H1 (cell line): Measurements from ENCODE around the gene SLC19A1. TPM values are rescaled to one million over a fixed set of nuclear protein-coding genes. Genes with fewer than 3 reads are reported as not detected.

Experiments used
- CTCF ChIA-PET: fragments of 300-600 bp; sonication (Branson Sonifier 250); formaldehyde crosslinking; loops from one replicate; lab custom pipeline; 2021; ENCODE audit not compliant: partially characterized antibody; lab: Charles Lee
- POLR2A ChIA-PET: fragments of 300-600 bp; sonication (Branson Sonifier 250); formaldehyde crosslinking; loops from one replicate; lab custom pipeline; 2021; ENCODE audit warnings: inconsistent platforms; ENCODE audit not compliant: partially characterized antibody; lab: Charles Lee
- DNase-seq, 2 experiments: peaks; one replicate each; pipeline versions ENCODE4 v3.0.0 to v3.0.0-alpha.2; 2010 to 2022; ENCODE audit warnings: low spot score in 2 of 2, low read depth in 1 of 2, mixed read lengths in 1 of 2
- FAIRE-seq: peaks from 2 replicates; lab custom pipeline; 2011; peaks lifted over from hg19 to GRCh38; lab: Jason Lieb, UNC
- H2AFZ ChIP-seq: 2 replicates; pipeline ENCODE4 v1.8.1; 2012; ENCODE audit warnings: low read length, inconsistent platforms
- H2AK5ac ChIP-seq: 2 replicates; pipeline ENCODE4 v1.6.1; 2013; ENCODE audit warnings: low read depth, low read length
- H2BK120ac ChIP-seq: replicated peaks from 2 replicates; pipeline ENCODE3; 2013; ENCODE audit warnings: low read depth, low read length, inconsistent platforms
- H2BK12ac ChIP-seq: 2 replicates; pipeline ENCODE4 v1.6.1; 2013; ENCODE audit warnings: low read depth, low read length
- H2BK15ac ChIP-seq: 2 replicates; pipeline ENCODE4 v1.6.1; 2013; ENCODE audit warnings: low read length
- H2BK20ac ChIP-seq: 2 replicates; pipeline ENCODE4 v1.6.1; 2013; ENCODE audit warnings: low read length
- H2BK5ac ChIP-seq: 2 replicates; pipeline ENCODE4 v1.6.1; 2013; ENCODE audit warnings: low read depth, low read length
- H3K14ac ChIP-seq: 2 replicates; pipeline ENCODE4 v1.6.1; 2013; ENCODE audit warnings: inconsistent platforms; ENCODE audit not compliant: insufficient read length
- H3K18ac ChIP-seq: 2 replicates; pipeline ENCODE4 v1.6.1; 2013; ENCODE audit warnings: low read length; ENCODE audit errors: extremely low read depth
- H3K23ac ChIP-seq: 2 replicates; pipeline ENCODE4 v1.6.1; 2013; ENCODE audit warnings: inconsistent platforms; ENCODE audit not compliant: insufficient read length
- H3K23me2 ChIP-seq: 2 replicates; pipeline ENCODE4 v1.6.1; 2013; ENCODE audit warnings: low read depth, low read length
- H3K27ac ChIP-seq: 2 replicates; pipeline ENCODE4 v1.6.1; 2011; ENCODE audit warnings: low read depth, low read length, inconsistent platforms
- H3K27me3 ChIP-seq, 4 experiments: replicated peaks in 1 of 4; 1 replicate in 1 of 4; 2 replicates in 3 of 4; pipeline versions ENCODE4 v1.6.1 to v1.8.1; 2011 to 2013; ENCODE audit warnings: low read length in 3 of 4, mild to moderate bottlenecking in 3 of 4, inconsistent platforms in 2 of 4, mixed read lengths in 2 of 4, moderate library complexity in 1 of 4; ENCODE audit not compliant: control insufficient read depth in 3 of 4, insufficient read depth in 3 of 4; ENCODE audit errors: extremely low read depth in 1 of 4
- H3K36me3 ChIP-seq, 4 experiments: 2 replicates each; pipeline versions ENCODE4 v1.6.1 to v1.8.1; 2011 to 2013; ENCODE audit warnings: mild to moderate bottlenecking in 4 of 4, low read length in 3 of 4, moderate library complexity in 2 of 4, control low read depth in 1 of 4, inconsistent platforms in 1 of 4; ENCODE audit not compliant: insufficient read depth in 4 of 4, control insufficient read depth in 2 of 4
- H3K4ac ChIP-seq: replicated peaks from 2 replicates; pipeline ENCODE3; 2013; ENCODE audit warnings: low read length, low read depth, mixed read lengths, inconsistent platforms; ENCODE audit not compliant: insufficient read length
- H3K4me1 ChIP-seq, 4 experiments: replicated peaks in 1 of 4; 1 replicate in 1 of 4; 2 replicates in 3 of 4; pipeline versions ENCODE4 v1.6.1 to v1.8.1; 2011 to 2013; ENCODE audit warnings: low read length in 3 of 4, inconsistent platforms in 2 of 4, mixed read lengths in 1 of 4; ENCODE audit not compliant: insufficient read depth in 4 of 4, control insufficient read depth in 3 of 4
- H3K4me2 ChIP-seq, 2 experiments: 2 replicates each; pipeline versions ENCODE4 v1.6.1 to v1.8.1; 2011 to 2013; ENCODE audit warnings: low read depth in 2 of 2, low read length in 2 of 2, control low read depth in 1 of 2, inconsistent platforms in 1 of 2, mild to moderate bottlenecking in 1 of 2; ENCODE audit not compliant: insufficient read depth in 1 of 2
- H3K4me3 ChIP-seq, 4 experiments: fragments of 200-600, 300-600 bp in 1 of 4; sonication (generic), shearing (Covaris generic), sonication (Bioruptor Twin) in 1 of 4; 2 replicates each; pipeline versions ENCODE4 v1.5.1 to v1.8.1; 2011 to 2016; ENCODE audit warnings: low read length in 4 of 4, low read depth in 3 of 4, control low read depth in 2 of 4, inconsistent platforms in 2 of 4, mild to moderate bottlenecking in 2 of 4, mixed read lengths in 1 of 4, moderate library complexity in 1 of 4; ENCODE audit not compliant: insufficient read depth in 2 of 4; ENCODE audit errors: extremely low read depth in 1 of 4
- H3K56ac ChIP-seq: replicated peaks from 2 replicates; pipeline ENCODE3; 2013; ENCODE audit warnings: low read depth, mild to moderate bottlenecking, mixed read lengths, low read length, inconsistent platforms; ENCODE audit not compliant: insufficient read length
- H3K79me1 ChIP-seq: 2 replicates; pipeline ENCODE4 v1.6.1; 2013; ENCODE audit warnings: low read depth, low read length, control low read depth
- H3K79me2 ChIP-seq, 2 experiments: 2 replicates each; pipeline versions ENCODE4 v1.6.1 to v1.8.1; 2012 to 2013; ENCODE audit warnings: low read length in 2 of 2, mild to moderate bottlenecking in 2 of 2, inconsistent platforms in 1 of 2; ENCODE audit not compliant: insufficient read depth in 2 of 2, control insufficient read depth in 1 of 2
- H3K9ac ChIP-seq, 4 experiments: replicated peaks in 1 of 4; 1 replicate in 1 of 4; 2 replicates in 3 of 4; pipeline versions ENCODE4 v1.6.1 to v1.8.1; 2011 to 2013; ENCODE audit warnings: low read depth in 3 of 4, low read length in 3 of 4, control low read depth in 2 of 4, mild to moderate bottlenecking in 2 of 4, moderate library complexity in 2 of 4, inconsistent platforms in 1 of 4; ENCODE audit errors: extremely low read depth in 1 of 4
- H3K9me3 ChIP-seq, 2 experiments: 2 replicates each; pipeline versions ENCODE4 v1.6.1 to v1.8.1; 2012 to 2013; ENCODE audit warnings: mild to moderate bottlenecking in 2 of 2, moderate library complexity in 2 of 2, control low read depth in 1 of 2, inconsistent platforms in 1 of 2, low read depth in 1 of 2, low read length in 1 of 2, mixed read lengths in 1 of 2; ENCODE audit not compliant: insufficient read depth in 2 of 2
- H4K20me1 ChIP-seq, 2 experiments: replicated peaks in 1 of 2; 2 replicates each; pipeline versions ENCODE3 to v1.8.1; 2011 to 2013; ENCODE audit warnings: inconsistent platforms in 2 of 2, low read length in 2 of 2, mild to moderate bottlenecking in 1 of 2; ENCODE audit not compliant: insufficient read depth in 2 of 2, control insufficient read depth in 1 of 2
- H4K5ac ChIP-seq: 2 replicates; pipeline ENCODE4 v1.6.1; 2013; ENCODE audit warnings: low read length, low read depth, mixed read lengths, inconsistent platforms; ENCODE audit not compliant: insufficient read length
- H4K8ac ChIP-seq: 2 replicates; pipeline ENCODE4 v1.8.0; 2013; ENCODE audit warnings: mild to moderate bottlenecking, moderate library complexity, low read length, inconsistent platforms; ENCODE audit not compliant: insufficient read depth; ENCODE audit errors: extremely low read depth
- H4K91ac ChIP-seq: replicated peaks from 2 replicates; pipeline ENCODE3; 2013; ENCODE audit warnings: low read length, mixed read lengths, inconsistent platforms; ENCODE audit not compliant: insufficient read length
- ATF2 ChIP-seq: IDR thresholded peaks from 2 replicates; pipeline ENCODE4 v1.6.1; 2012; ENCODE audit warnings: low read length, inconsistent platforms
- BACH1 ChIP-seq: IDR thresholded peaks from 2 replicates; pipeline ENCODE4 v1.6.1; 2012; ENCODE audit warnings: low read length, improper control_type of control experiment
- BRCA1 ChIP-seq: IDR thresholded peaks from 2 replicates; pipeline ENCODE4 v1.6.1; 2012; ENCODE audit warnings: low read depth, low read length, improper control_type of control experiment
- CBX8 ChIP-seq: fragments of 300-800, 300-1000 bp; sonication (generic); IDR thresholded peaks from 2 replicates; pipeline ENCODE4 v1.7.1; 2016; ENCODE audit warnings: low read depth, low read length, borderline replicate concordance
- NANOG ChIP-seq: IDR thresholded peaks from 2 replicates; pipeline ENCODE4 v1.6.1; 2011; ENCODE audit warnings: low read length, low read depth, mild to moderate bottlenecking, inconsistent platforms; ENCODE audit not compliant: insufficient read depth, poor library complexity, severe bottlenecking
- PHF8 ChIP-seq: fragments of 200-600 bp; sonication (generic); conservative IDR thresholded peaks from 2 replicates; pipeline ENCODE4 v1.7.1; 2012; ENCODE audit warnings: low read depth, mild to moderate bottlenecking, inconsistent platforms, low read length, moderate library complexity
- SIRT6 ChIP-seq: IDR thresholded peaks from one replicate; pipeline ENCODE4 v1.7.1; 2012; ENCODE audit warnings: low read length, inconsistent platforms
- TBP ChIP-seq: IDR thresholded peaks from 2 replicates; pipeline ENCODE4 v1.6.1; 2011; ENCODE audit warnings: low read depth, low read length, improper control_type of control experiment
- ZNF274 ChIP-seq: IDR thresholded peaks from 2 replicates; pipeline ENCODE4 v1.7.0; 2012; ENCODE audit warnings: low read length, borderline replicate concordance; ENCODE audit errors: extremely low read depth
- WGBS, 2 experiments: shearing (Covaris generic) in 1 of 2; methylation state at CpG; one replicate each; pipeline versions ENCODE4 v1.1.6 to v1.1.7; 2013 to 2015; ENCODE audit warnings: low lambda C conversion rate in 2 of 2, mixed read lengths in 2 of 2, inconsistent platforms in 1 of 2, low coverage in 1 of 2, missing lambda C conversion rate in 1 of 2; ENCODE audit not compliant: insufficient replicate concordance in 2 of 2, insufficient coverage in 1 of 2, insufficient read length in 1 of 2; ENCODE audit errors: extremely low coverage in 1 of 2, missing lambda C conversion rate in 1 of 2; 5-methylcytosine and 5-hydroxymethylcytosine counted together
- polyA plus RNA-seq, 7 experiments: library from polyadenylated mRNA; depleted of rRNA in 3 of 7; stranded (reverse) in 5 of 7; unstranded in 2 of 7; fragments of >200 nt in 5 of 7; fragments of 200-250 nt in 2 of 7; gene quantifications; 1 replicate in 5 of 7; 2 replicates in 1 of 7; 4 replicates in 1 of 7; pipeline versions ENCODE4 v1.2.1 to v1.2.3, GENCODE V29; 2011 to 2013; ENCODE audit warnings: missing spikeins in 2 of 7, mixed read lengths in 2 of 7
- total RNA-seq: library from RNA; stranded (reverse); fragmentation: NEBNext Ultra II Directional; extraction: Animal tissue kit (Norgen Biotek cat#: 25700); gene quantifications from 2 replicates; pipeline ENCODE4 v1.2.1, GENCODE V29; 2021

The SLC19A1 gene
- total and polyA plus RNA-seq, 2 of the 8 experiments (the other 6 are each of a cell fraction or from before 2014, with no cell fraction given): 31.6 to 43.8 TPM

GRCh38 chr21:45485686-45486442 is 56.4 kb downstream of the SLC19A1 start:
- Histone ChIP-seq H3K79me2 (no peaks in the 10 kb centered on the region), H3K27me3 (no peaks in the 10 kb centered on the region), H3K4me3 (no peak overlapping the region), H4K91ac (peak overlapping the region; percentile 6), H2BK12ac (no peak overlapping the region), H2BK15ac (no peak overlapping the region), H3K27ac (no peak overlapping the region), H3K9me3 (no peaks in the 10 kb centered on the region), H2AFZ (no peak overlapping the region), H3K9ac (no peak overlapping the region), H3K4me2 (no peak overlapping the region), H2AK5ac (no peak overlapping the region), H3K79me1 (no peaks in the 10 kb centered on the region), H4K5ac (no peak overlapping the region), H4K20me1 (peaks cover 0 to 18% of the 10 kb centered on the region in 2 experiments), H3K14ac (no peak overlapping the region), H4K8ac (no peak overlapping the region), H3K36me3 (peaks cover 8 to 43% (median 26%) of the 10 kb centered on the region in 4 experiments), H2BK5ac (no peak overlapping the region), H3K4ac (peak overlapping the region; percentile 69), H2BK20ac (no peak overlapping the region), H3K18ac (no peak overlapping the region), H3K56ac (no peak overlapping the region), H3K23ac (no peak overlapping the region), H3K4me1 (peaks cover 0 to 18% (median 14%) of the 10 kb centered on the region in 4 experiments; a peak in 6 of 7 replicates), H3K23me2 (no peaks in the 10 kb centered on the region), H2BK120ac (no peak overlapping the region)
- FAIRE-seq (no peak), DNase-seq (no peak)
- 90% methylated on average over 14 of the region's 25 CpGs; no CpG with 5 or more reads in 1 of the 2 experiments for WGBS, 2 experiments
- CTCF ChIA-PET: interaction anchor here (0.6 to 1.1 kb wide), 5 partner anchors 9 to 508 kb away, joined by 3 to 4 read pairs (median 3); no protein-coding TSS in a partner anchor
- POLR2A ChIA-PET: interaction anchor here (0.9 kb wide), 1 partner anchor 18 kb away, joined by 3 read pairs; no protein-coding TSS in a partner anchor
- TF ChIP-seq ATF2 (no peak), BRCA1 (no peak), ZNF274 (no peak), TBP (no peak), NANOG (no peak), CBX8 (no peak), BACH1 (no peak), PHF8 (no peak), SIRT6 (no peak)
